Measurements from ENCODE around the gene LIG1.

LIG1 gene

DNA sequence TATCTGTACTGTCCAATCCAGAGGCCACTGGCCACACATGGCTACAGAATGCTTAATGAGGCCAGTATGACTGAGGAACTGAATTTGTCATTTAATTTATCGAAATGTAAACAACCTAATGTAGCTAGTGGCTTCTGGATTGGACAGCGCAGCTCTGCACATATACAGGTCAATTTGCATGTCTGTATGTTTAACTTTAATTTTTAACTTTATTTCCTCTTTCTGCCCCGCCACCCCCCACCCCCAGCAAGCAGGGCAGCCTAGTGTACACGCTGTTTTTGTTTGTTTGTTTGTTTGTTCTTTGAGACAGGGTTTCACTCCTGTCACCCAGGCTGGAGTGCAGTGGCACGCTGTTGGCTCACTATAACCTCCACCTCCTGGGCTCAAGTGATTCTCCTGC, 15.9 kb upstream of the LIG1 start:
- in situ Hi-C loops (cut with MboI; ENCODE audit: low pct_unique_long_range_greater_than_20kb, low sequenced_read_pairs), result no loop called here
- no peak for DNase-seq

DNA sequence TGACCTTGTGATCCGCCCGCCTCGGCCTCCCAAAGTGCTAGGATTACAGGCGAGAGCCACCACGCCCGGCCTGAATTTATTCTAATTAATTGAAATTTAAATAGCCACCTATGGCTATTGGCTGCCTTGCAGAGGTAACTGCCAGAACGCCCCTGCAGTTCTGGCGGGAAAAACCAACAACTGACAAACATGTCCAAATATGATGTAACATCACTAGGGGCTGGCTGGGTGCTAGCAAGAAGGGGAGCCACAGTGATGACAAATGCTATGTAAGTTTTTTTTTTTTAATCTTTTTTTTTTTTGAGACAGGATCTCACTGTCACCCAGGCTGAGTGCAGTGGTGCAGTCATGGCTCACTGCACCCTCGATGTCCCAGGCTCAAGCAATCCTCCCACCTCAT, 13.2 kb upstream of the LIG1 start:
- in situ Hi-C loops (cut with MboI; ENCODE audit: low pct_unique_long_range_greater_than_20kb, low sequenced_read_pairs), result no loop called here

DNA sequence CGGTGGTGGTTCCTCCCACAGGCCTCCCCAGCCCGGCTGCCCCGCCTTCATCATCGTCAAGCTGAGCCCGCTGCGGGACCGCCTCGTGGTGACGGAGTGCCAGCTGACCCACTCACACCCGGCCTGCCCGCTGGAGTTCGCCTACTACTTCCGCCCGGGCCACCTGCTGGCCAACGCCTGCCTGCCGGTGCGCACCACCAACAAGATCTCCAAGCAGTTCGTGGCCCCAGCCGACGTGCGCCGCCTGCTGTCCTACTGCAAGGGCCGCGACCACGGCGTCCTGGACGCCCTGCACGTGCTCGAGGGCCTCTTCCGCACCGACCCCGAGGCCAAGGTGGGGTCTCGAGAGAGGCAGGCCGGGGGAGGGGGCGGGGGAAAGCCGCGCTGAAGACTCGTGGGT, 12.3 kb upstream of the LIG1 start:
- in situ Hi-C loops (cut with MboI; ENCODE audit: low pct_unique_long_range_greater_than_20kb, low sequenced_read_pairs), result no loop called here
- no peak for DNase-seq

More for the DNA sequence above, 13.2 kb upstream of the LIG1 start:
- DNase-seq, result no peak

DNA sequence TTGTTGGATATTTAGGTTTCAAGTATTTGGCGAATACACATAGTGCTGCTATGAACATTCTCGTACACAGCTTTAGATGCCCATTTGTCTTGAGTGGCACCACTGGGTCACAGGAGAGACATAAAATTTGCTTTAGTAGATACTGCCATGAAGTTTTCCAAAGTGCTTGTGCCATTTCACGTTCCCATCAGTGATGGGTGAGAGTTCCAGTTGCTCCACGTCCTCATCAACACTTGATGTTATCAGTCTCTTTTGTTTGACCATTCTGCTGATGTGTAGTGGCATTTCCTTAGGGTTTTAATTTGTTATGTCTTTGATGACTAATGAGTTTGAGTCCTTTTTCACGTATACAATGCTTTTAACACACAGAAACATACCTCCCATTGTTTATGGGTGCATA, 11.4 kb upstream of the LIG1 start:
- no peak for DNase-seq
- in situ Hi-C loops (cut with MboI; ENCODE audit: low pct_unique_long_range_greater_than_20kb, low sequenced_read_pairs), result no loop called here

DNA sequence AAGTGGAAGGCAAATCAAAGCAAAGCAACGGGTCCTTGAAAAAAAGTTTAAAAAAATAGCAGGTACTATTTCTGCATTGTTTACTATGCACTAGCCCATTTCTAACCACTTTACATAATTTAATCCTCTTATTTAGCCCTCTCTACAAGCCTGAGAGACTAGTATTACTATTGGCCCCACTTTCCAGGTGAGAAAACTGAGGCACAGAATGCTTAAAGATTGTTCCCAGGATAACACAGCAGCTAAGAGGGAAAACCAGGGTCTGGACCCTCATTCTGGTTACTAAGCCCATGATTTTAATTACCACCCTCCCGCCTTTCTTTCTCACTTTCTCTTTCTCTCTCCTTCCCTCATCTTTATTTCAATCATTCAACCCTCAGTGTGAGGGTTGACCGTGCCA, 6.1 kb upstream of the LIG1 start:
- in situ Hi-C loops (cut with MboI; ENCODE audit: low pct_unique_long_range_greater_than_20kb, low sequenced_read_pairs), result no loop called here
- no peak for DNase-seq

DNA sequence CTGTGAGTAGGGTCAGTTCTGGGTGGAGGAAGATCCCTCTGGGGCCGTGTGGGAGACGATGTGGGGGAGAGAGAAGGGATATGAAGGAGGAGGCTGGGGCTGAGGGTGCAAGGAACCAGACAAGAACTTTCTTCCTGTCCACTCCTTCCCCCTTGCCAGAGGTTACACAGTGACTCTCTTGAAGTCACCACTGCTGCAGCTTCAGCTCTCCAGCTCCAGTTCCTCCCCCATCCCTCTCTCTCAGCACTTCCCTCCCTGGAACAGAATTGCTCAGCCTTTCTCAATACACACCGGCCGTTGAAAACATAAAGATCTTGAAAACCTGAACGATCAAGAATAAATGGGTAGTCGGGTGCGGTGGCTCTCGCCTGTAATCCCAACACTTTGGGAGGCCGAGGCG, 5.4 kb upstream of the LIG1 start:
- in situ Hi-C loops (cut with MboI; ENCODE audit: low pct_unique_long_range_greater_than_20kb, low sequenced_read_pairs), result no loop called here
- no peak for DNase-seq

DNA sequence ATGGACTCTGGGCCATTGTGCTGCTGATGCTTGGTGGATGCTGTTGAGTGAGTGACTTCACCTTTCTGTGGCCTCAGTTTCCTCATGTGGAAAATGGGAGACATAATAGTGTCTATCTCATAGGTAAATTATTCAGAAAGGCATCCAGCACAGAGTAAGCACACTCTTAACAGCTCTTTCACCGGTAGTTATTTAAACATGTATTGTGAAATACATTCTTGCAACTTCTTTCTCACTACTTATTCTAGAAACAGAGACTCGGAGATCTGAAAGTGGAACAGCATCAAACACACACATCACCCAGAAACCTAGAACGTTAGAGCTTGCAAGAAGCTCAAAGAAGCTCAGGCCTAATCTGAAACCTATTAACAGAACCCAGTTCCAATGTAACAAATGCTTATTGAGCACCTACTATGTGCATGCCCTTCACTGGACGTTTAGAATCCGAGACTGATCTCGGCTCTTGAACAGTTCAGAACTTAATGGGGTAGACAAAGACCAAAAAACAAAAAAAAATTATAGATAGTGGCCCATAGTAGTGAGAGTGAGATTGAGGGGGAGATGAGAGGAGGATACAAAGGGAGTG, 4.4 kb upstream of the LIG1 start:
- DNase-seq, result no peak
- in situ Hi-C loops (cut with MboI; ENCODE audit: low pct_unique_long_range_greater_than_20kb, low sequenced_read_pairs), result no loop called here

DNA sequence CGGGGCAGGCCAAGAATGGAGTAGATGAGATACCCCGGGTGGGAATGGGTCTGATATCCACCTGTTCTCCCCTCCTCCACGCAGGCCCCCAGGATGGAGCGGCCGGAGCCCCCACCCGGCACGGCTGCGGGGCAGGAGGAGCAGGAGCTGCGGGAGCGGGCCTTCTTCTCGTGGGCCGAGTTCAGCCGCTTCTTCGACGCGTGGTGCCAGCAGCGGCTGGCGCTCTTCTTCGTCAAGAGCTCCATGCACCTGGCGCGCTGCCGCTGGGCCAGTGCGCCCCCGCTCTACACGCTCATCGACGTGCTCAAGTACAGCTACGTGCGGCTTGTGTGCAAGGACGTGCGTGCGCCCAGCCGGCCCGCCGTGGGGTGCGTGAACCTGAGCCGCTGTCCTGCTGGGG, 1.6 kb upstream of the LIG1 start:
- no peak for DNase-seq

DNA sequence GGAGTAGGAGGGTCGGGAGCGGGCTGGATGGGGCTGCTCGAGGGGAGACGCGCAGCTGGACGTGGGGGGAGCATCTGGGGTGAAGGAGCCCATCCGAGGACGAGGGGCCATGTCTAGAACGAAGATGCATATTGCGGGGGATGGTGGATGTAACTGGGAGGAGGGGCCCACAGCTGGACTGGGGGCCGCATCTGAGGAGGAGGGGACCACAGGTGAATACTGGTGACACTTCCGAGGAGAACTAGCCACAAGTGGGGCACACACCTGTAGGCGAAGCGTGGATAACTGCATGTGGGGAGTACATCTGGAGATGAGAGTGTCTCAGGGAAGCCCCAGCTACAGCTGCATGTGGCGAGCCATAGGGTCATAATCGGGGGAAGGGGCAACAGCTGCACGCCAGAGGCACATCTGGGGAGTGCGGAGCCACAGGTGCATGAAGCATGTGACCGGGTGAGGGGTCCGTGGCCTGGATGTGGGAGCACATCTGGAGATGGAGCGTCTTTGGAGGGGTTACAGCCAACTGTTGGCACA, 738 bp upstream of the LIG1 start:
- in situ Hi-C loops (cut with MboI; ENCODE audit: low pct_unique_long_range_greater_than_20kb, low sequenced_read_pairs), result no loop called here
- DNase-seq, result peak; percentile 22

More for the DNA sequence above, 1.6 kb upstream of the LIG1 start:
- in situ Hi-C loops (cut with MboI; ENCODE audit: low pct_unique_long_range_greater_than_20kb, low sequenced_read_pairs), result no loop called here

DNA sequence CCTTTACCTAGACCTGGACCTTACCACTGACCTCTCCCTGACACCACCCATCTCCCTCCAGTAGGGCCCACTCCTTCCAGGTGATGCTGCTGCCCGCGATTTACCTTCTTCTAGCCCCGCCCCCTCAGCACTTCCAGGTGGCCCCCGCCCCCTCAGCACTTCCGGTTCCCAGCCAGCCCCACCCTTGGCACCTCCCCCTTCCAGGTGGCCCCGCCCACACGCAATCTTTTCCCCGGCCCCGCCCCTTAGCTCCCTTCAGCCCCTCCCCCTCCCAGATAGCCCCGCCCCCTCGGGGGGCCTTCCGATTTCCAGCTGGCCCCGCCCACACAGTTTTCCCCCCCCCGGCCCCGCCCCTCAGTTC, 586 bp downstream of the LIG1 start:
- in situ Hi-C loops (cut with MboI; ENCODE audit: low pct_unique_long_range_greater_than_20kb, low sequenced_read_pairs), result no loop called here
- no peak for DNase-seq

DNA sequence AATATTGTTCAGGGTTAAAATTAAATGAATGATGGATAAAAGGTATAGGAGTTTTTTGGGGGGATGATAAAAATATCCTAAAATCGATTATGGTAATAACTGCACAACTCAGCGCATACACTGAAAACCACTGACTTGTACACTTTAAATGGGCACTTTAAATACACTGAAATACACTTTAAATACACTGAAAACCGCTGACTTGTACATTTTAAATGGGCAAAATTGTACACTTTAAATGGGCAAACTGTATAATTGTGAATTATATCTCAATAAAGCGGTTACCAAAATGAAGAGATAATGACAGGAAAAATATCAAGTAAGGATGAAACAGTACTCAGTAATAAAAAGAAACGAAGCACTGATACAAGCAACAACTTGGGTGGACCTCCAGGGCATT, 1.5 kb downstream of the LIG1 start:
- in situ Hi-C loops (cut with MboI; ENCODE audit: low pct_unique_long_range_greater_than_20kb, low sequenced_read_pairs), result no loop called here
- DNase-seq, result no peak

DNA sequence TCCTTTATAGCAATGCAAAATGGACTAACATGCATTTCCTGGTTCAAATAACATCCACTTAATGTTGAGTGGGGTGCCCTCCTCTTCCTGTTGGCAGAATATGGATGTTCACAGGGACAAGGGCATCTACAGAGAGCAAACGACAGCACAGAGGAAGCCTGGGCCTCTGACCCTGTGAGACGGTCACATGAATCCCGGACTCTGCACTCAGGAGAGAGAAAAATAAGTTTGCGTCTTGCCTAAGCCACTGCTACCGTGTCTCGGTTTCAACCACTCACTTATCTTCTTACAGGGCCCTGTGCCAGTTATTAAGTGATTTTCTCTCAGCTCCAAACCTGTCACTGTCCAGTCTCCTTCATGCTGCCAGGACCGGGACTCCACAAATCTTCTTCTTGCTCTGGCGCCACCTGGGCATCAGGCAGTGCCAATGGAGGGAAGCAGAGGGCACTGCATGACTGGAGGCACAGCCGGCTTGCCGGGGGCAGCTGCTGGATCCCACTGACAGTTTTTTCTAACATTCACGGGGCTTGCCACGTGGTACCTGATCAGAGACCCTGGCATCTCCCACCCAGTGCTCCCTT, 11.8 kb downstream of the LIG1 start:
- in situ Hi-C loops (cut with MboI; ENCODE audit: low pct_unique_long_range_greater_than_20kb, low sequenced_read_pairs), result no loop called here
- no peak for DNase-seq

DNA sequence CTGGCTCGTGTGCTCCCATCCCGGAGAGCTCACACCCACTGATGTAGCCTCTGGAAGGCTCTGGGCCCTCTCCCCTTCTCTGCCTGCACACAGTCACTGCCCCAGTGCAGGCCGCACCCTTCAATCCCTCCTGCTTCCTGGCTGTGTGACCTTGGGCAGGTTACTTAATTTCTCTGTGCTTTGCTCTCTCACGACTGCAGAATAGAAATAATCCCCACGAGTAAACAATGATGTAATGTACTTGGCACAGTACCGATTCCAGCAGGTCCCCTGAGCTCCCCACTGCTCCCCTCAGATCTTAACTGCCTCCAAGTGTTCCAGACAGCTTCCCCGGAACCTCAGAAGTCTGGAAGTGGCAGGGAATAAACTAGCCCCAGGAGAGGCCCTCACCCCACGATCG, 16.1 kb downstream of the LIG1 start:
- DNase-seq, result no peak
- in situ Hi-C loops (cut with MboI; ENCODE audit: low pct_unique_long_range_greater_than_20kb, low sequenced_read_pairs), result no loop called here

DNA sequence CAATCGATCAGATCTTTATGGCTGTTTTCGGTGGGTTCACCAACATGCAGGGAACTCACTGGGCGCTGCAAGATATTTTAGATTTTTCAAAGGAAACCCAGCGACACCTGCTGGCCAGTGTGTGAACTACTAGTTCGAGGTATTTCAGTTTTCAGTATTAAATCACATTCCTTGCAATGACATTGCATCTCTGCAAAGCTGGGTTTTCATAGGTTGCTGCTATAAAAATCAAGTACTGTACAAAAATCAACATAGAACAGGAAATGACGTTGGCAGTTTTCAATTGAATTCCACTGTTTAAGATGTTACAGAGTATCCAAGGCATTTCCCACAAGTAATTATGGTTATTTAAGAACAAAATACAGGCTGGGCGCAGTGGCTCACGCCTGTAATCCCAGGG, 17.6 kb downstream of the LIG1 start:
- in situ Hi-C loops (cut with MboI; ENCODE audit: low pct_unique_long_range_greater_than_20kb, low sequenced_read_pairs), result no loop called here
- DNase-seq, result peak; percentile 86

DNA sequence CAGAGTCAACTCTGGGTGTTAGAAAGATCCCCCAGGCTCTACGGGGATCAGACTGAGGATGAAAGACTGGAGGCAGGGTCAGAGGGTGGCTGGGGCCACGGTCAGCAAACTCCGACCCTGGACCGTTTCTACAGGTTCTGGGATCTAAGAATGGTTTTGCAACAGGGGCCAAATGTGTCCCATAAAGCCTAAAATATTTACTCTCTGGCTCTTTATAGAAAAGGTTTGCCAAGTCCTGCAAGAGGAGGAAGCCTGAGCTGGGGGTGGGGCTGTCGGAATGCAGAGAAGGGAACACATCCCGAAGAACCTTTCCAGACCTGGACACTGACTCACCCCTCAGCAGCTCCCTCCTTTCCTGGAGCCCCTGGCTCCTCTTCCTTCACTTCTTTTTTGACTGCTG, 20.7 kb downstream of the LIG1 start:
- in situ Hi-C loops (cut with MboI; ENCODE audit: low pct_unique_long_range_greater_than_20kb, low sequenced_read_pairs), result no loop called here
- no peak for DNase-seq

DNA sequence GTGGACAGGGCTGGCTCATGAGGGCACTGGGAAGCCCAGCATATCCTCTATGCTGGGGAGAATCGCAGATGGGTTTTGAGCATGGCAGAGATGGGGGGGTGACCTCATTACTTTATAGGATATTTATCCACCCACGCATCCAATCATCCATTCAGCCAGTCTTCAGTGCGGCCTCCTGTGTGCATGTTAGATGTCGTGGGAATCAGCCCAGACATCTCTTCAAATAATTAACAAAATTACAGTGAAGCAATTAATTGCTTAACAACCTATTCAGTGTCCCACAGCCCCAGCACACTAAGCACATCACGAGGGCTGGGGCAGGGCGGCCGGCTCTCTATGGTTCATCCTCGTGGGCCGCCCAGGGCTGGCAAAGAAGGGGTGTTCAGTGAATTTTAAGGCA, 21.6 kb downstream of the LIG1 start:
- no peak for DNase-seq
- in situ Hi-C loops (cut with MboI; ENCODE audit: low pct_unique_long_range_greater_than_20kb, low sequenced_read_pairs), result no loop called here

DNA sequence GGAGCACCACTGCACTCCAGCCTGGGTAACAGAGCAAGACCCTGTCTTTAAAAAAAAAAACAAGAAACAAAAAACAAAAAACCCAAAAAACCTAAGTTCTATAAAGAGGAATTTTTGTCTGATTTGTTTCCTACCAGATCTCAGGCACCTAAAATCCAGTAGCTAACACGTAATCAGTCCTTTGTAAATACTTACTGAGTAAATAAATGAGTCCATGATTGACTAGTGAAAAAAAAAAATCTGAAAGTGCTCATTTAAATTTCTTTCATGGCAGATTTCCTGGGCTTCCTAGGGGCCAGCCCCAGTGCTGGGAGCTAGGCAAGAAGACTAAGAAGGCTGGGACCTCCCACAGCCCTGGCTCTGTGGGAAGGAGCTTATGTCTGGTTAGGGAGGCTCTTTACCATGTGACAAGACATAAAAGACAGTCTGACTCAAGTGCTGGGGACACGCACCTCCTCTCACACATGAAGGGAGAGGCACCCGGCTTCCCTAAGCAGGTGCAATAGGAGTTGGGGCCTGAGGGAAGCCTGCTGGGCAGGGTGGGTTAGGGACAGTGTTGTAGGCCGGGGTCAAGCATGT, 22.5 kb downstream of the LIG1 start:
- in situ Hi-C loops (cut with MboI; ENCODE audit: low pct_unique_long_range_greater_than_20kb, low sequenced_read_pairs), result no loop called here
- no peak for DNase-seq

DNA sequence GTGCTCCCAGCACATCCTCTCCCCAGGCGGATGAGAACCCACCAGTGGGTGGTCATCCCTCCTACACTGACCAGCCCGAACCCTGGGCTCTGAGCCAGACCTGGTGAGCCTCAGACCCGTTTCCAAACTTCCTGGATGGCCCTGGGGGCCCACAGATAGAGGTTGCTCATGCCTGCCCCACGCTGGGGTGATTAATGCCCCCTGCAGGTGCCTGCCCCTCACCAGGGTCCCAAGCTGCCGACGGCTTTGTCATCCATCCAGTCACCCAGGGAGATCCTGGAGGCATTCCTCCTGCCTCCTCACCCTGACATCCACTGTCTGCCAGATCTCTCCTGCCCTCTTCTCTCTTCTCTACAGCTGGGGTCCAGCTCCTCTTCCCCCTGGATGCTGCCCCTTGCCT, 31.1 kb downstream of the LIG1 start:
- in situ Hi-C loops (cut with MboI; ENCODE audit: low pct_unique_long_range_greater_than_20kb, low sequenced_read_pairs), result no loop called here

DNA sequence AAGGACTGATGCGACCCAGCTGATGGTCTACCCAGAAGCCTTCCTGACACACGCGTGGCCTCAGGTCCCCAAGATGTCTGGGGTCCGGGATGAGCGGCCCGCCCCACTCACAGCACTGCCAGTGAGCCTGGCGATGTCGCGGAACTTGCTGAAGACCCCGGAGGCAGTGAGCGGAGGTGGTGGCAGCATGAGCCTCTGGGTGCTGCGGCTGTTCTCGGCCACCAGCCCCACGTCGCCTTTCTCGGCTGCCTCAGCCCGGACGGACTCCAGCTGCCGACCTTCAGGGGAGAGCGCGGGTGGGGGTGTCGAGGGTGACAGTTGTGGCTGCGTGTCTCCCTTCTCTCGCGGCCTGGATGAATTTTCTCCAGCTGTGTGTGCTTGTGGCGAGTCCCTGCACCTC, 32.7 kb downstream of the LIG1 start:
- no peak for DNase-seq
- in situ Hi-C loops (cut with MboI; ENCODE audit: low pct_unique_long_range_greater_than_20kb, low sequenced_read_pairs), result no loop called here

More for the DNA sequence above, 31.1 kb downstream of the LIG1 start:
- DNase-seq, result no peak

DNA sequence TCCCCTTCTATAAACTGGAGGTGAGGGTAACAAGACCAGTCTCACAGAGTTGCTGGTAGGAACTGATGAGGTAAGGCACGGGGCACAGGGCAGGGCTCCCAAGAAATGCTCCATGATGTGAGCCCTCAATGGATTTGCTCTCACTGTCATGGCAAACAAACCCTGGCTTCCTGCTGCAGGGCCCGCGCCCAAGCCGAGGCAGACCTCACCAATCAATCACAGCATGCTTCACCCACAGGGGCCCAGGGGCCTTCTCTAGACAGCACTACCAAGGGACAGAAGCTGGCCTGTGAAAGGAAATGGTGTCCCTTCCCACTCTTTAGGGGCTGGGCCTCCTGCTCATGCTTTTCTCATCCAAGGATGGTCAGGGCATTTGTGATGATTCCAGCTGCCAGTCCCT, 33.6 kb downstream of the LIG1 start:
- DNase-seq, result no peak
- in situ Hi-C loops (cut with MboI; ENCODE audit: low pct_unique_long_range_greater_than_20kb, low sequenced_read_pairs), result no loop called here

DNA sequence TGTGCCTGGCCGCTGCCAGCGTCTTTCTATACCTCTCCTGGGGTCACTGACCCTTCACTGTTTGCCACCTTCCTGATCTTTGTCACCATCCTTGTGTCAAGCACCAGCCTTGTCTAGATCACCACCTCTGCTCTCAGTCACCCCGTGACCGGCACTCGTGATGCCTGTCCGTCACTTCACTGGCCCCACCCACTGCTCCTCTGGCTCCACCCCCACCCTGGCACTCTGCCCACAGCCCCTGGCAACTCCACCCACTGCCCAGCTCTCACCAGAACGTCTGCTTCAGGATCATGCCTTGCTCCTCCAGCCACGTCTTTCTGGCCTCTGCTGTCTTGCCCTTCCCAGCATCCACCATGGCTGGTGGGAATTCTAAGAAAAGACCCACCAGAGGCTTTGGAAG, 34.7 kb downstream of the LIG1 start:
- in situ Hi-C loops (cut with MboI; ENCODE audit: low pct_unique_long_range_greater_than_20kb, low sequenced_read_pairs), result no loop called here
- DNase-seq, result no peak
